ENCODE data around the gene ATP6V1F. TPM values are rescaled to one million over a fixed set of nuclear protein-coding genes. Genes with fewer than 3 reads are reported as not detected.

ATP6V1F gene
- total and polyA plus RNA-seq, 2 experiments from 2014 or later: 96.5 to 243 TPM

- Histone ChIP-seq H2AFZ (no peak overlapping the region), H3K9ac (no peak overlapping the region), H3K9me2 (ENCODE audit: insufficient read depth) (no peaks in the 10 kb centered on the region), H4K20me1 (ENCODE audit: insufficient read depth) (no peaks in the 10 kb centered on the region), H3K4me1 (ENCODE audit: insufficient read depth) (peaks cover 26% of the 10 kb centered on the region), H3F3A (ENCODE audit: insufficient read depth) (peaks cover 59% of the 10 kb centered on the region), H3K4me2 (ENCODE audit: unreplicated experiment) (no peak overlapping the region), H3K27me3 (replicated peaks; ENCODE audit: insufficient read depth) (no peaks in the 10 kb centered on the region), H3K27ac (no peak overlapping the region), H3K79me2 (ENCODE audit: insufficient read depth) (peaks cover 64% of the 10 kb centered on the region), H3K9me3 (ENCODE audit: low read depth) (no peaks in the 10 kb centered on the region), H3K36me3 (ENCODE audit: low read depth) (peaks cover 66% of the 10 kb centered on the region; the same call in 1 of the 2 replicates), H3K4me3 (no peak overlapping the region)
- in situ Hi-C loops (cut with MboI): no loop called here
- 91 to 93% methylated on average over 16 of the region's 16 CpGs for WGBS, 2 experiments (ENCODE audit: low coverage in 1 of 2, low lambda C conversion rate in 2 of 2, missing lambda C conversion rate in 2 of 2)
- no peak for DNase-seq
- TF ChIP-seq EZH2phosphoT487 (IDR thresholded peaks at IDR 0.05; ENCODE audit: insufficient read depth, low read depth): no peak
- no peak for TF ChIP-seq EZH2 (IDR thresholded peaks at IDR 0.05; ENCODE audit: insufficient read depth, poor library complexity, severe bottlenecking)
Measured at GRCh38 chr7:128837521-128837921, 25.1 kb upstream of the ATP6V1F start.

DNA sequence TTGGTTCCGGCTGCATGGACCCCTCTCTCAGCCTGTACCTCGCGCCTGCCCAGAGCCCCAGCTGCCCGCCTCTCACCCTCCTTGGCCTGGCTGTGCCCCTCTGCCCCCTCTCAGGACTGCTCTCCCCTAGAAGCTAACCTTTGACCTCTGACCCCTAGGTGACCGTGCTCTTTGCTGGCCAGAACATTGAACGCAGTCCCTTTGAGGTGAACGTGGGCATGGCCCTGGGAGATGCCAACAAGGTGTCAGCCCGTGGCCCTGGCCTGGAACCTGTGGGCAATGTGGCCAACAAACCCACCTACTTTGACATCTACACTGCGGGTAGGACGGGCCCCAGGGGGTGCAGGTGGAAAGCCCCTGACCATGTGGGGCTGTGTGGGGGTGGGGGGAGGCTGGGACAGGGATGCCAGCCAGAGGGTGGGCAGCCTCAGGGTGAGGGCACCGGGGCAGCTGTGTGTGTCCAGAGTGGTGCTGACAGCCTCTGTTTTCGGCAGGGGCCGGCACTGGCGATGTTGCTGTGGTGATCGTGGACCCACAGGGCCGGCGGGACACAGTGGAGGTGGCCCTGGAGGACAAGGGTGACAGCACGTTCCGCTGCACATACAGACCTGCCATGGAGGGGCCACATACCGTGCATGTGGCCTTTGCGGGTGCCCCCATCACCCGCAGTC is 24.4 kb upstream of the ATP6V1F start:
- DNase-seq: no peak
- peaks cover 73% of the 10 kb centered on the region; the same call in 1 of the 2 replicates for H3K36me3 ChIP-seq (ENCODE audit: low read depth)
- 91 to 96% methylated on average over 19 to 22 of the region's 22 CpGs for WGBS, 2 experiments (ENCODE audit: low coverage in 1 of 2, low lambda C conversion rate in 2 of 2, missing lambda C conversion rate in 2 of 2)

GRCh38 chr7:128838981-128839731 is 23.5 kb upstream of the ATP6V1F start:
- DNase-seq: no peak
- no peaks in the 10 kb centered on the region for H3K9me3 ChIP-seq (ENCODE audit: low read depth)
- H3K36me3 ChIP-seq (ENCODE audit: low read depth): peaks cover 82% of the 10 kb centered on the region; the same call in 1 of the 2 replicates
- peaks cover 22% of the 10 kb centered on the region for H3K4me1 ChIP-seq (ENCODE audit: insufficient read depth)
- H3K27me3 ChIP-seq (replicated peaks; ENCODE audit: insufficient read depth): no peaks in the 10 kb centered on the region
- 86 to 91% methylated on average over 17 of the region's 17 CpGs for WGBS, 2 experiments (ENCODE audit: low coverage in 1 of 2, low lambda C conversion rate in 2 of 2, missing lambda C conversion rate in 2 of 2)
- TF ChIP-seq EZH2phosphoT487 (IDR thresholded peaks at IDR 0.05; ENCODE audit: insufficient read depth, low read depth): no peak
- no peak for TF ChIP-seq EZH2 (IDR thresholded peaks at IDR 0.05; ENCODE audit: insufficient read depth, poor library complexity, severe bottlenecking)
- no peak overlapping the region for H3K9ac ChIP-seq
- H3F3A ChIP-seq (ENCODE audit: insufficient read depth): peaks cover 57% of the 10 kb centered on the region
- no peak overlapping the region for H3K27ac ChIP-seq
- no peak overlapping the region for H3K4me2 ChIP-seq (ENCODE audit: unreplicated experiment)
- in situ Hi-C loops (cut with MboI): no loop called here
- H4K20me1 ChIP-seq (ENCODE audit: insufficient read depth): no peaks in the 10 kb centered on the region
- H3K4me3 ChIP-seq: no peak overlapping the region
- no peak overlapping the region for H2AFZ ChIP-seq
- no peaks in the 10 kb centered on the region for H3K9me2 ChIP-seq (ENCODE audit: insufficient read depth)
- H3K79me2 ChIP-seq (ENCODE audit: insufficient read depth): peaks cover 49% of the 10 kb centered on the region

More for the DNA sequence above, 24.4 kb upstream of the ATP6V1F start:
- Histone ChIP-seq H3K27ac (no peak overlapping the region), H3K4me2 (ENCODE audit: unreplicated experiment) (no peak overlapping the region), H3K9me3 (ENCODE audit: low read depth) (no peaks in the 10 kb centered on the region), H4K20me1 (ENCODE audit: insufficient read depth) (no peaks in the 10 kb centered on the region), H2AFZ (no peak overlapping the region), H3K9me2 (ENCODE audit: insufficient read depth) (no peaks in the 10 kb centered on the region), H3K4me1 (ENCODE audit: insufficient read depth) (peaks cover 26% of the 10 kb centered on the region), H3K4me3 (no peak overlapping the region), H3K79me2 (ENCODE audit: insufficient read depth) (peaks cover 57% of the 10 kb centered on the region), H3K27me3 (replicated peaks; ENCODE audit: insufficient read depth) (no peaks in the 10 kb centered on the region), H3K9ac (no peak overlapping the region), H3F3A (ENCODE audit: insufficient read depth) (peaks cover 55% of the 10 kb centered on the region)
- TF ChIP-seq EZH2phosphoT487 (IDR thresholded peaks at IDR 0.05; ENCODE audit: insufficient read depth, low read depth) (no peak), EZH2 (IDR thresholded peaks at IDR 0.05; ENCODE audit: insufficient read depth, poor library complexity, severe bottlenecking) (no peak)
- in situ Hi-C loops (cut with MboI): no loop called here

DNA sequence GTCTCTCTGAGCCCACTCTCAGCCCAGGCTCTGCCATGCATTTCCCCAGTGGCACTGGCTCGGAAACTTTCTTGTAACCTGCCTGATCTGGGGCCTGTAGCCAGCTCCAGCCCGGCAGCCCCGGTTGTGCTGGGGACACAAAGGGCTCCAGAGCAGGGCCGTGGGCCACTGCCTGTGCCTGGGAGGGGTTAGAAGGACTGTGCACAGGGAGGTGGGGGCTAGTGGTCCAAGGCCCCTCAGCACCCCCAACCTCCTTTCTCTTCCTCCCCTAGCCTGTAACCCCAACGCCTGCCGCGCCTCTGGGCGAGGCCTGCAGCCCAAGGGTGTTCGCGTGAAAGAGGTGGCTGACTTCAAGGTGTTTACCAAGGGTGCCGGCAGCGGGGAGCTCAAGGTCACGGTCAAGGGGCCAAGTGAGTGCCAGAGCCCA is 22.9 kb upstream of the ATP6V1F start:
- Histone ChIP-seq H3K4me1 (ENCODE audit: insufficient read depth) (peaks cover 21% of the 10 kb centered on the region), H3K36me3 (ENCODE audit: low read depth) (peaks cover 88% of the 10 kb centered on the region; the same call in 1 of the 2 replicates), H4K20me1 (ENCODE audit: insufficient read depth) (no peaks in the 10 kb centered on the region), H3K79me2 (ENCODE audit: insufficient read depth) (peaks cover 44% of the 10 kb centered on the region), H3K27me3 (replicated peaks; ENCODE audit: insufficient read depth) (no peaks in the 10 kb centered on the region), H3F3A (ENCODE audit: insufficient read depth) (peaks cover 53% of the 10 kb centered on the region), H3K9me3 (ENCODE audit: low read depth) (no peaks in the 10 kb centered on the region), H2AFZ (no peak overlapping the region), H3K9me2 (ENCODE audit: insufficient read depth) (no peaks in the 10 kb centered on the region), H3K27ac (no peak overlapping the region), H3K9ac (no peak overlapping the region), H3K4me3 (no peak overlapping the region), H3K4me2 (ENCODE audit: unreplicated experiment) (no peak overlapping the region)
- 97% methylated on average over 13 of the region's 13 CpGs for WGBS, 2 experiments (ENCODE audit: low coverage in 1 of 2, low lambda C conversion rate in 2 of 2, missing lambda C conversion rate in 2 of 2)
- TF ChIP-seq EZH2 (IDR thresholded peaks at IDR 0.05; ENCODE audit: insufficient read depth, poor library complexity, severe bottlenecking) (no peak), EZH2phosphoT487 (IDR thresholded peaks at IDR 0.05; ENCODE audit: insufficient read depth, low read depth) (no peak)
- DNase-seq: no peak
- in situ Hi-C loops (cut with MboI): no loop called here

Measured in GM23248 (cell line).